SK-N-SH (cell line): Measurements from ENCODE around the gene TXN2. TPM values are rescaled to one million over a fixed set of nuclear protein-coding genes. Genes with fewer than 3 reads are reported as not detected.
A peak's percentile ranks its signal among the peaks of the same experiment; 100 is the strongest.

Experiments
- CTCF ChIA-PET: fragments of 300-600, 350-600 bp; formaldehyde crosslinking; extraction: SDS; loops from one replicate; lab custom pipeline; 2021; lab: Yijun Ruan, JAX
- POLR2A ChIA-PET: fragments of 350-600 bp; sonication (Branson Sonifier 250); formaldehyde crosslinking; extraction: SDS; loops from one replicate; lab custom pipeline; 2020; ENCODE audit warnings: antibody characterized with exemption, inconsistent platforms; lab: Yijun Ruan, JAX
- DNase-seq: peaks from one replicate; pipeline ENCODE4 v3.0.0; 2012
- H2AFZ ChIP-seq: fragments of 200-600 bp; sonication (generic); 2 replicates; pipeline ENCODE4 v1.8.1; 2016; ENCODE audit warnings: antibody characterized with exemption, mild to moderate bottlenecking, low read depth
- H3F3A ChIP-seq: fragments of 200-600 bp; sonication (generic); replicated peaks from 2 replicates; pipeline ENCODE3; 2016; ENCODE audit warnings: antibody characterized with exemption, mild to moderate bottlenecking; ENCODE audit not compliant: insufficient read depth
- H3K27ac ChIP-seq, 2 experiments: fragments of 200-500 bp in 1 of 2; fragments of 200-600 bp in 1 of 2; sonication (Bioruptor generic) in 1 of 2; sonication (generic), shearing (Covaris generic) in 1 of 2; 2 replicates each; pipeline versions ENCODE4 v1.5.1 to v1.6.1; 2014 to 2016; ENCODE audit warnings: low read depth in 2 of 2, inconsistent platforms in 1 of 2, low read length in 1 of 2, mild to moderate bottlenecking in 1 of 2, mixed read lengths in 1 of 2
- H3K27me3 ChIP-seq: fragments of 200-600 bp; sonication (generic), shearing (Covaris generic); 2 replicates; pipeline ENCODE4 v1.6.1; 2016; ENCODE audit warnings: mixed run types; ENCODE audit not compliant: insufficient read depth
- H3K36me3 ChIP-seq, 2 experiments: fragments of 200-500 bp in 1 of 2; fragments of 200-600 bp in 1 of 2; sonication (Bioruptor generic) in 1 of 2; sonication (generic) in 1 of 2; replicated peaks in 1 of 2; 2 replicates each; pipeline versions ENCODE3 to v1.5.1; 2014 to 2016; ENCODE audit warnings: low read length in 1 of 2, mild to moderate bottlenecking in 1 of 2; ENCODE audit not compliant: insufficient read depth in 2 of 2, control insufficient read depth in 1 of 2
- H3K4me1 ChIP-seq, 2 experiments: fragments of 200-500 bp in 1 of 2; fragments of 200-600 bp in 1 of 2; sonication (Bioruptor generic) in 1 of 2; sonication (generic), shearing (Covaris generic) in 1 of 2; 2 replicates each; pipeline versions ENCODE4 v1.5.1 to v1.6.1; 2014 to 2016; ENCODE audit warnings: low read depth in 1 of 2, low read length in 1 of 2, mixed run types in 1 of 2; ENCODE audit not compliant: insufficient read depth in 2 of 2, control insufficient read depth in 1 of 2
- H3K4me2 ChIP-seq: fragments of 200-600 bp; sonication (generic), shearing (Covaris generic); 2 replicates; pipeline ENCODE4 v1.6.1; 2017; ENCODE audit warnings: mixed run types
- H3K4me3 ChIP-seq, 2 experiments: fragments of 200-500 bp in 1 of 2; fragments of 200-600 bp in 1 of 2; sonication (Bioruptor generic) in 1 of 2; sonication (generic), shearing (Covaris generic) in 1 of 2; 2 replicates each; pipeline versions ENCODE4 v1.5.1 to v1.8.1; 2014 to 2016; ENCODE audit warnings: low read depth in 2 of 2, inconsistent platforms in 1 of 2, low read length in 1 of 2, mild to moderate bottlenecking in 1 of 2, mixed read lengths in 1 of 2, moderate library complexity in 1 of 2
- H3K79me2 ChIP-seq: fragments of 200-600 bp; sonication (generic); 2 replicates; pipeline ENCODE4 v1.8.1; 2017; ENCODE audit warnings: mild to moderate bottlenecking; ENCODE audit not compliant: insufficient read depth
- H3K9ac ChIP-seq: fragments of 200-600 bp; sonication (generic); 2 replicates; pipeline ENCODE4 v1.6.1; 2017; ENCODE audit warnings: mixed run types
- H3K9me2 ChIP-seq: fragments of 200-600 bp; sonication (generic); 2 replicates; pipeline ENCODE4 v1.6.1; 2017; ENCODE audit warnings: mixed run types
- H3K9me3 ChIP-seq: fragments of 200-600 bp; sonication (generic); 2 replicates; pipeline ENCODE4 v1.6.1; 2017; ENCODE audit warnings: mixed run types, mild to moderate bottlenecking, moderate library complexity
- H4K20me1 ChIP-seq: fragments of 200-600 bp; sonication (generic); 2 replicates; pipeline ENCODE4 v1.6.1; 2017; ENCODE audit warnings: mild to moderate bottlenecking, mixed run types; ENCODE audit not compliant: insufficient read depth
- CTCF ChIP-seq: fragments of 200-600 bp; sonication (generic); IDR thresholded peaks from 2 replicates; pipeline ENCODE4 v1.6.1; 2017; ENCODE audit warnings: antibody characterized with exemption, mild to moderate bottlenecking, moderate library complexity
- EZH2phosphoT487 ChIP-seq: fragments of 200-600 bp; sonication (generic); IDR thresholded peaks from 2 replicates; pipeline ENCODE4 v1.6.1; 2017; ENCODE audit warnings: low read depth, mixed run types, mild to moderate bottlenecking, antibody characterized with exemption, moderate library complexity, borderline replicate concordance
- FOSL2 ChIP-seq: IDR thresholded peaks from 2 replicates; pipeline ENCODE4 v1.4.0; 2012; ENCODE audit warnings: low read depth, mild to moderate bottlenecking, moderate library complexity, borderline replicate concordance
- GABPA ChIP-seq: IDR thresholded peaks from 2 replicates; pipeline ENCODE4 v1.4.0; 2012; ENCODE audit warnings: low read depth, mild to moderate bottlenecking
- MAX ChIP-seq: IDR thresholded peaks from 2 replicates; pipeline ENCODE4 v1.4.0; 2012; ENCODE audit warnings: low read depth
- MEF2A ChIP-seq: IDR thresholded peaks from 2 replicates; pipeline ENCODE4 v1.4.0; 2012; ENCODE audit warnings: low read depth, borderline replicate concordance
- NFIC ChIP-seq: IDR thresholded peaks from 2 replicates; pipeline ENCODE4 v1.4.0; 2012; ENCODE audit warnings: borderline replicate concordance
- PBX3 ChIP-seq: IDR thresholded peaks from 2 replicates; pipeline ENCODE4; 2012
- POLR2AphosphoS5 ChIP-seq: IDR thresholded peaks from 2 replicates; pipeline ENCODE4 v1.6.1; 2012; ENCODE audit warnings: low read depth, low read length
- RCOR1 ChIP-seq: fragments of 150-350 bp; IDR thresholded peaks from 2 replicates; pipeline ENCODE4 v1.6.1; 2017; ENCODE audit warnings: antibody characterized with exemption, low read length
- RXRA ChIP-seq: IDR thresholded peaks from 2 replicates; pipeline ENCODE4 v1.4.0; 2012; ENCODE audit warnings: low read depth, mild to moderate bottlenecking, borderline replicate concordance
- SMC3 ChIP-seq: IDR thresholded peaks from 2 replicates; pipeline ENCODE4 v1.6.1; 2012; ENCODE audit warnings: low read depth, low read length, improper control_type of control experiment
- TCF12 ChIP-seq: IDR thresholded peaks from 2 replicates; pipeline ENCODE4 v1.4.0; 2012
- WGBS: methylation state at CpG from one replicate; pipeline ENCODE4 v1.1.6; 2017; ENCODE audit warnings: low lambda C conversion rate; 5-methylcytosine and 5-hydroxymethylcytosine counted together
- polyA plus RNA-seq, 3 experiments: library from polyadenylated mRNA; depleted of rRNA; stranded (reverse); fragments of >200 nt; gene quantifications; 2 replicates each; pipeline ENCODE4 v1.2.3, GENCODE V29; 2012

Gene TXN2
- polyA plus RNA-seq, 1 of the 3 experiments (the other 2 are of a cell fraction), result 251 TPM

- TF ChIP-seq POLR2AphosphoS5 (no peak), EZH2phosphoT487 (no peak), MEF2A (no peak), SMC3 (no peak)
Observed at GRCh38 chr22:36447632-36448031, 33.8 kb downstream of the TXN2 start (continued).

GRCh38 chr22:36445158-36445668, 36.2 kb downstream of the TXN2 start:
- Histone ChIP-seq H4K20me1 (no peaks in the 10 kb centered on the region), H3K27ac (peak overlapping the region in 1 of 2 experiments; percentile 74; a peak in 2 of 4 replicates), H3K9me3 (no peaks in the 10 kb centered on the region), H3K4me3 (no peak overlapping the region), H3K27me3 (no peaks in the 10 kb centered on the region), H3K4me2 (peak overlapping the region; percentile 14; the same call in 1 of the 2 replicates), H3F3A (peaks cover 17% of the 10 kb centered on the region), H3K9ac (no peak overlapping the region), H3K4me1 (peaks cover 0 to 1% of the 10 kb centered on the region in 2 experiments; a peak in 1 of 4 replicates), H3K9me2 (no peaks in the 10 kb centered on the region), H3K79me2 (no peaks in the 10 kb centered on the region), H2AFZ (peak overlapping the region; percentile 79), H3K36me3 (no peaks in the 10 kb centered on the region)
- ChIA-PET POLR2A (no interaction called here), CTCF (interaction anchor here (0.7 kb wide), 1 partner anchor 321 kb away, joined by 3 read pairs; no protein-coding TSS in a partner anchor)
- no peak for DNase-seq
- peak; percentile 47 for TF ChIP-seq NFIC
- TF ChIP-seq MAX, result no peak
- TF ChIP-seq PBX3, result 0 out of 2 replicates have a peak, but pooled peaks have one; percentile 29
- TF ChIP-seq FOSL2, result 0 out of 2 replicates have a peak, but pooled peaks have one; percentile 13
- TF ChIP-seq RXRA, result peak; percentile 81; the same call in 1 of the 2 replicates
- TF ChIP-seq TCF12, result peak; percentile 61
- WGBS, result 60% methylated on average over 8 of the region's 8 CpGs

GRCh38 chr22:36443198-36443770, 38.2 kb downstream of the TXN2 start:
- Histone ChIP-seq H3K9me2 (no peaks in the 10 kb centered on the region), H3K36me3 (no peaks in the 10 kb centered on the region), H3F3A (peaks cover 35% of the 10 kb centered on the region), H3K4me3 (no peak overlapping the region), H3K27me3 (no peaks in the 10 kb centered on the region), H3K27ac (no peak overlapping the region), H3K4me2 (no peak overlapping the region), H2AFZ (no peak overlapping the region), H3K9me3 (no peaks in the 10 kb centered on the region), H4K20me1 (no peaks in the 10 kb centered on the region), H3K79me2 (no peaks in the 10 kb centered on the region), H3K9ac (no peak overlapping the region), H3K4me1 (peaks cover 0 to 16% of the 10 kb centered on the region in 2 experiments; a peak in 2 of 4 replicates)
- ChIA-PET CTCF (interaction anchor here (1.0 to 1.9 kb wide), 2 partner anchors 8 to 142 kb away, joined by 3 to 8 read pairs; no protein-coding TSS in a partner anchor), POLR2A (no interaction called here)
- TF ChIP-seq TCF12 (no peak), GABPA (no peak), MEF2A (no peak), RXRA (no peak), CTCF (no peak), RCOR1 (no peak)
- no peak for DNase-seq
- WGBS, result 76% methylated on average over 8 of the region's 8 CpGs
